ACC112 (cell line): ENCODE results near the gene KRT38.
A peak's percentile ranks its signal among the peaks of the same experiment; 100 is the strongest.
"Not testable (repeated sequence)": the region's sequence is repeated elsewhere in the genome, so short reads cannot be mapped to it uniquely, and the experiment has no call there.

Source experiments
- H2AFZ ChIP-seq: fragments of 200-600 bp; sonication (generic); one replicate; pipeline ENCODE4 v1.6.0; 2017; ENCODE audit warnings: antibody characterized with exemption, low read length; ENCODE audit not compliant: unreplicated experiment
- H3K27ac ChIP-seq: fragments of 200-600 bp; sonication (generic); 2 replicates; pipeline ENCODE4 v1.5.1; 2014; ENCODE audit warnings: low read depth, mild to moderate bottlenecking, antibody characterized with exemption, low read length, moderate library complexity
- H3K27me3 ChIP-seq: fragments of 200-600 bp; sonication (generic); 2 replicates; pipeline ENCODE4 v1.6.1; 2014; ENCODE audit warnings: mild to moderate bottlenecking, antibody characterized with exemption, low read length, moderate library complexity, mixed read lengths; ENCODE audit not compliant: insufficient read depth
- H3K36me3 ChIP-seq: fragments of 200-600 bp; sonication (generic); 2 replicates; pipeline ENCODE4 v1.6.1; 2016; ENCODE audit warnings: mild to moderate bottlenecking, antibody characterized with exemption, low read length, moderate library complexity, mixed read lengths; ENCODE audit not compliant: insufficient read depth
- H3K4me1 ChIP-seq: fragments of 200-600 bp; sonication (generic); one replicate; pipeline ENCODE4 v1.6.1; 2016; ENCODE audit warnings: low read length, mixed read lengths; ENCODE audit not compliant: insufficient read depth, unreplicated experiment, control insufficient read depth
- H3K4me3 ChIP-seq: fragments of 200-600 bp; sonication (generic); 2 replicates; pipeline ENCODE4 v1.5.1; 2014; ENCODE audit warnings: mild to moderate bottlenecking, low read depth, low read length
- H3K79me2 ChIP-seq: fragments of 200-600 bp; sonication (generic); one replicate; pipeline ENCODE4 v1.6.0; 2016; ENCODE audit warnings: low read length; ENCODE audit not compliant: control insufficient read depth, unreplicated experiment, insufficient read depth

KRT38 gene

DNA sequence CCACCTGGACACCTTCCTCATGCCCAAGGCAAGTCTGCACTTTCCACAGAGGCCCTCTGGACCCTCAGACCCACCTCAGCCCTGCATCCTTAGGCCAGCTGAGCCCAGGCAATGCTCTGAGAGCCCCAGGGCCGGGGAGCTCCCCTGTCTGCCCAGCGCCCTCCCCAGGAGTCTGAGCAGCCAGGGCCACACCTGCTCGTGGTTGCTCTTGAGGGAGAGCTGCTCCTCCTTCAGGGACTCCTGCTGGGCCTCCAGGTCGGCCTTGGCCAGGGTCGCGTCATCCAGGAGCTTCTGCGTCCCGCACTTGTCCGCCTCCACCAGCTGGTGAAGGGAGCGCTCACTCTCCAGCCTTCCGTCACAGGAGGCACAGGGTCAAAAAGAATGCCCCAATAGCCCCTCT lies 18.2 kb downstream of the KRT38 start:
- not testable (repeated sequence) for H3K27ac ChIP-seq, H2AFZ ChIP-seq

DNA sequence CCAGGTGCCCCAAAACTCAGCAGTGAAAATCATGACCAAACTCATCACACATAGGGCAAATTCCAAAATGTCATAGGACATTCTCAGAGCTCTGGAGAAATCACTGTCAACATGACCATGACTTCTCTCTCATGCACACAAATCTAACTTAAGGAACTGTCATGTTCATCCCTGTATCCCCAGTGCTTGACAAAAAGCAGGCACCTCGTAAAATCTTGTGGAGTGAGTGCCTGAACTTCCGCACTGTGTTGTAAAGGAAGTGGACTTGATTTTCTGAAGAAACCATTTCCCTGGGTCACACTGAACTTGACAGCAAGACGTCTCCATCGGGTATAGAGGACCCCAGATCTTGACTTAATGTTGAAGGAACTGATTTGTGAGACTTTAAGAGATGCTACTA lies 19.2 kb downstream of the KRT38 start:
- no peaks in the 10 kb centered on the region for H3K79me2 ChIP-seq
- H3K36me3 ChIP-seq: no peaks in the 10 kb centered on the region
- peaks cover 28% of the 10 kb centered on the region for H3K4me1 ChIP-seq
- H3K27me3 ChIP-seq: no peaks in the 10 kb centered on the region
- H2AFZ ChIP-seq: no peak overlapping the region
- H3K27ac ChIP-seq: no peak overlapping the region
- H3K4me3 ChIP-seq: no peak overlapping the region

More for the DNA sequence above, 18.2 kb downstream of the KRT38 start:
- H3K79me2 ChIP-seq, H3K27me3 ChIP-seq, H3K4me3 ChIP-seq, H3K36me3 ChIP-seq: not testable (repeated sequence)
- H3K4me1 ChIP-seq: peaks cover 24% of the 10 kb centered on the region

GRCh38 chr17:41421116-41421515 lies 19.7 kb downstream of the KRT38 start:
- H3K79me2 ChIP-seq: no peaks in the 10 kb centered on the region
- H3K4me3 ChIP-seq: no peak overlapping the region
- no peaks in the 10 kb centered on the region for H3K27me3 ChIP-seq
- H2AFZ ChIP-seq: no peak overlapping the region
- H3K27ac ChIP-seq: no peak overlapping the region
- peaks cover 33% of the 10 kb centered on the region for H3K4me1 ChIP-seq
- H3K36me3 ChIP-seq: no peaks in the 10 kb centered on the region

GRCh38 chr17:41420134-41420533 lies 20.6 kb downstream of the KRT38 start:
- Histone ChIP-seq H2AFZ (no peak overlapping the region), H3K27ac (no peak overlapping the region), H3K4me1 (peaks cover 42% of the 10 kb centered on the region), H3K27me3 (no peaks in the 10 kb centered on the region), H3K79me2 (no peaks in the 10 kb centered on the region), H3K36me3 (no peaks in the 10 kb centered on the region), H3K4me3 (no peak overlapping the region)

- Histone ChIP-seq H3K27ac (no peak overlapping the region), H3K4me3 (no peak overlapping the region), H3K36me3 (no peaks in the 10 kb centered on the region), H3K27me3 (no peaks in the 10 kb centered on the region), H2AFZ (no peak overlapping the region), H3K79me2 (no peaks in the 10 kb centered on the region), H3K4me1 (peaks cover 42% of the 10 kb centered on the region)
Measured at GRCh38 chr17:41419716-41420115, 21.1 kb downstream of the KRT38 start.

DNA sequence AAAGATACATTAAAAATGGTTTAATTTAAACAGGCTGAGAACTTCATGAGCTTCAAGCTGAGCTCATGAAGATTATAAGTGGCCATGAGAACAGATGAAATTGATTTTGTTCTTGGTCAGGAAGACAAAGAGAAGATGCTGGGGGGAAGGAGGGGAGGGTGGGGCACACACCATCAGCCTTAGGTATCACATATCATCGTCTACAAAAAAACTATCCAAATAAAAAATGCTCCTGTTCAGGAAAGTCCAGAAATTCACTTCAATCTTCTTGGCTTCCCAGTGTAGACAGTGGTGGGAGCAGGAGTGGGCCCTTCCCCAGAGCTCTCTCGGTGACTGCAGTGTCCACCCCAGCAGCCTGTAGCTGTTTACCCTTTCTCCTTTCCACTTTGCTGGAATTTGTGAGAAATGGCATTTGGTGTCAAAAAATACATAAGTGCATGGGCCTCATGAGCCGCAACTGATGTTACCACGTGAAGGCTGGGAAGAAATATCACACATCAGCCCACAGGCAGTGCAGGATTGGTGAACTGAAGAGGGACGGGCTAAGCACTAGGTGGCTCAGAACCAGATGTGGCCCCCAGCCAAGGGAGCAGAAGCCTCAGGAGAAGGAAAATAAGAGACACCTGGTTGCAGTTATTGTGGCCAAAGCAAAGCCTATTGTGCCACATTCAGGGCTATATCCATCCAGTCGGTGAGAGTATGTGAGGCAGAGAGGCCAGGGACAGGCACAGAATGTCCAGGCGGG lies 22.5 kb downstream of the KRT38 start:
- no peak overlapping the region for H3K27ac ChIP-seq
- peaks cover 42% of the 10 kb centered on the region for H3K4me1 ChIP-seq
- H3K79me2 ChIP-seq: no peaks in the 10 kb centered on the region
- no peaks in the 10 kb centered on the region for H3K36me3 ChIP-seq
- H3K27me3 ChIP-seq: no peaks in the 10 kb centered on the region
- no peak overlapping the region for H3K4me3 ChIP-seq
- no peak overlapping the region for H2AFZ ChIP-seq

GRCh38 chr17:41417576-41418015 lies 23.2 kb downstream of the KRT38 start:
- Histone ChIP-seq H3K79me2 (no peaks in the 10 kb centered on the region), H3K36me3 (no peaks in the 10 kb centered on the region), H3K4me1 (peaks cover 42% of the 10 kb centered on the region), H2AFZ (no peak overlapping the region), H3K27ac (no peak overlapping the region), H3K27me3 (no peaks in the 10 kb centered on the region), H3K4me3 (no peak overlapping the region)

- no peaks in the 10 kb centered on the region for H3K79me2 ChIP-seq
- H3K4me3 ChIP-seq: no peak overlapping the region
- peaks cover 42% of the 10 kb centered on the region for H3K4me1 ChIP-seq
- H3K27ac ChIP-seq: no peak overlapping the region
- no peaks in the 10 kb centered on the region for H3K27me3 ChIP-seq
- no peak overlapping the region for H2AFZ ChIP-seq
- no peaks in the 10 kb centered on the region for H3K36me3 ChIP-seq
Measured at GRCh38 chr17:41417127-41417526, 23.7 kb downstream of the KRT38 start.

GRCh38 chr17:41416479-41416878 lies 24.3 kb downstream of the KRT38 start:
- Histone ChIP-seq H3K27me3 (no peaks in the 10 kb centered on the region), H3K79me2 (no peaks in the 10 kb centered on the region), H3K27ac (no peak overlapping the region), H3K4me1 (peaks cover 42% of the 10 kb centered on the region), H3K4me3 (no peak overlapping the region), H3K36me3 (no peaks in the 10 kb centered on the region), H2AFZ (no peak overlapping the region)

- H3K79me2 ChIP-seq: no peaks in the 10 kb centered on the region
- H2AFZ ChIP-seq: peak overlapping the region; percentile 63
- no peaks in the 10 kb centered on the region for H3K27me3 ChIP-seq
- H3K27ac ChIP-seq: no peak overlapping the region
- no peaks in the 10 kb centered on the region for H3K36me3 ChIP-seq
- no peak overlapping the region for H3K4me3 ChIP-seq
- H3K4me1 ChIP-seq: peaks cover 37% of the 10 kb centered on the region
Measured at GRCh38 chr17:41415833-41416335, 24.9 kb downstream of the KRT38 start.

GRCh38 chr17:41415411-41415810 lies 25.4 kb downstream of the KRT38 start:
- Histone ChIP-seq H3K4me3 (no peak overlapping the region), H3K27ac (no peak overlapping the region), H2AFZ (no peak overlapping the region), H3K27me3 (no peaks in the 10 kb centered on the region), H3K79me2 (no peaks in the 10 kb centered on the region), H3K4me1 (peaks cover 32% of the 10 kb centered on the region), H3K36me3 (no peaks in the 10 kb centered on the region)
